Panc1 (cell line): Measurements from ENCODE around the gene PPP1R16B.

Source experiments
- CTCF ChIP-seq: fragments of 450-650 bp; IDR thresholded peaks from 2 replicates; pipeline ENCODE4 v1.5.1; 2017; ENCODE audit warnings: mild to moderate bottlenecking
- REST ChIP-seq, 2 experiments: IDR thresholded peaks; 2 replicates each; pipeline ENCODE4 v1.6.1; 2011 to 2012; ENCODE audit warnings: low read depth in 2 of 2, control low read depth in 1 of 2, low read length in 1 of 2, mild to moderate bottlenecking in 1 of 2, moderate library complexity in 1 of 2; ENCODE audit not compliant: insufficient read depth in 1 of 2
- TCF7L2 ChIP-seq: IDR thresholded peaks from 2 replicates; pipeline ENCODE4 v1.6.1; 2011; ENCODE audit warnings: mild to moderate bottlenecking, low read depth, low read length, inconsistent platforms

GRCh38 chr20:38770970-38771369 lies 34.5 kb upstream of the PPP1R16B start:
- TF ChIP-seq CTCF (no peak), REST (IDR thresholded peaks at IDR 0.05; ENCODE audit: insufficient read depth in 1 of 2, low read depth in 2 of 2, low read length in 1 of 2) (no peak), TCF7L2 (no peak)
